Kidney epithelial cell (primary cell): ENCODE measurements around the gene CFAP45. TPM values are rescaled to one million over a fixed set of nuclear protein-coding genes. Genes with fewer than 3 reads are reported as not detected.

Experiments used
- DNase-seq: peaks from one replicate; pipeline ENCODE4 v3.0.0-alpha.2; 2010; ENCODE audit warnings: low read depth
- H3K27me3 ChIP-seq: 2 replicates; pipeline ENCODE4 v1.6.0; 2011; ENCODE audit warnings: low read length; ENCODE audit not compliant: control insufficient read depth, insufficient read depth
- H3K36me3 ChIP-seq: 2 replicates; pipeline ENCODE4 v1.5.1; 2011; ENCODE audit warnings: low read length; ENCODE audit not compliant: control insufficient read depth, insufficient read depth
- H3K4me3 ChIP-seq: 2 replicates; pipeline ENCODE4 v1.5.1; 2011; ENCODE audit warnings: low read depth, mild to moderate bottlenecking, control low read depth, low read length
- CTCF ChIP-seq: IDR thresholded peaks from 2 replicates; pipeline ENCODE4 v1.5.1; 2011; ENCODE audit warnings: mild to moderate bottlenecking, moderate library complexity, low read length, control low read depth, inconsistent platforms; ENCODE audit not compliant: insufficient read depth, poor library complexity, severe bottlenecking
- total RNA-seq: library from RNA; depleted of rRNA; stranded (reverse); fragments of >200 nt; gene quantifications from 2 replicates; pipeline ENCODE4 v1.2.3, GENCODE V29; 2015

The CFAP45 gene
- total RNA-seq, 1 donor from 2014 or later = 2.0 TPM

DNA sequence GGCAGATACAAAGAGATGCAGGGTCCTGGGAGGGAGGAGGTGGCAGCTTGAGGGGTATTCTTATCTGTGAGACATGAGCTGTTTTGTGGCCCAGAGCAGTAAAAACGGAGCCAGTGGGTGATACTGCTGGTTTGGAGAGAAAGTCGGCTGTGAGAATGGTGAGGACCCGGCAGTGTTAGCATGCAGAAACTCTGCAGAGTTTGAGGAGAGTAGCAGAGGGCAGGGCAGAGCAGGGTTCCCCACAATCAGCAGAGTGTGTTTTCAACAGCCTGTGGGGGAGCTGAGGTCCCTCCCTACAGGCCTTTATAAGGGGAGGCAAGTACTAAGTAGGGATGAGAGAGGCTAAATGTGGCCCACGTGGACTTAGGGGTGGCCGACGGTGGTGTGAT, 72.9 kb downstream of the CFAP45 start:
- Histone ChIP-seq H3K4me3 (no peak overlapping the region), H3K36me3 (no peaks in the 10 kb centered on the region), H3K27me3 (peaks cover 16% of the 10 kb centered on the region)
- TF ChIP-seq CTCF = no peak
- no peak for DNase-seq

DNA sequence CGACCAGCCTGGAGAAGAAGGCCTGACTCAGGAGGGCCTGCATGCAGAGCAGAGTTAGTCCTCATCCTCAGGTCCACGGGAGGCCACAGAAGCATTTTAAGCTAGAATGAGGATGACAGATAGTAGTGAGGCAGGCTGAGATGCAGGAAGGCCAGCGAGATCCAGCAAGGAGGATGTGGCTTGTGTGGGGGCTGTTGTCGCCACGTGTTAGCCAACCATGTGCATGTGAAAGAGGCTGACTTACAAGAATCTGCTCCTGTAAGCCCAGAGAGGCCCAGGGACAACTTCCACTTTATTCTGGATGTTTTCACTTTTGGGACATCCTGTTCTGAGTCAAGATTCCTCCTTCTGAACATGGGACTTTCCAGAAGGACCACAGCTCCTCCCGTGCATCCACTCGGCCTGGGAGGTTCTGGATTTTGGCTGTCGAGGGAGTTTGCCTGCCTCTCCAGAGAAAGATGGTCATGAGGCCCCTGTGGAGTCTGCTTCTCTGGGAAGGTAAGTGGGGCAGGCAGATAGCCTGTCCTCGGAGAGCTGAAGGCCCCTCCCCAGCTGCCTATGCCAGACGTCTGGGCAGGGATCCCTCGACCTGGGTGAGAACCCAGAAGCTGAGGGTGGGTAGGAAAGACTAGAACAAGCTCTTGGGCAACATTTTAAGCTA, 73.4 kb downstream of the CFAP45 start, which contains the start of gene SLAMF8:
SLAMF8 (plus strand) TSS at position 433 of the 661 bp plus-strand sequence; CDS start at position 459, 26 bp downstream.
- Histone ChIP-seq H3K27me3 (peaks cover 16% of the 10 kb centered on the region), H3K36me3 (no peaks in the 10 kb centered on the region), H3K4me3 (no peak within 1 kb of the TSS)
- no peak for DNase-seq
- no peak for TF ChIP-seq CTCF

DNA sequence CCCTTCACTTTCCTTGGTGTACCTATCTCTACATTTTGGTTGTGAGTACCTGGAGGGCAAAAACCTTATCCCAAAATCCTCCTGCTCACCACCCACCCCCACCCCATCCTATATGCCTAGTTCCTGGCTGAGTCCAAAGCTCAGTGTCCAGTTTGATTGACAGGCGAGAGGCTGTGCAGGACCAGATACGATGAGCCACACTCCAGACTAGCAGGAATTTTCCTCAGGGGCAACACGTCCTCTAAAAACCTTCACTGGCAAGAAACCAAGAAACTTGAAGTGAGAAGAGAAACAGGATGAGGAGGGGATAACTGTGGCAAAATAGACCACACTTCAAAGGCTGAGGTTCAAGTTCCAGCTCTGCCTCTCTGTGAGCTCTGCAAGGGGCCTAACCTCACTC, 74.4 kb downstream of the CFAP45 start:
- DNase-seq = no peak
- Histone ChIP-seq H3K36me3 (no peaks in the 10 kb centered on the region), H3K4me3 (no peak overlapping the region), H3K27me3 (peaks cover 18% of the 10 kb centered on the region)
- TF ChIP-seq CTCF = no peak

GRCh38 chr1:159823406-159823805, 76.6 kb downstream of the CFAP45 start:
- Histone ChIP-seq H3K27me3 (peaks cover 18% of the 10 kb centered on the region), H3K36me3 (no peaks in the 10 kb centered on the region), H3K4me3 (no peak overlapping the region)
- TF ChIP-seq CTCF = no peak
- no peak for DNase-seq

Other genes with a start within 250 kb of the CFAP45 start
- not detected in 2 replicates for gene CRP, start 185.6 kb downstream of the CFAP45 start, total RNA-seq
- 67.3 and 73.0 TPM in 2 replicates for gene DUSP23, start 119.2 kb downstream of the CFAP45 start, total RNA-seq
- gene FCRL6, start 97.8 kb downstream of the CFAP45 start, total RNA-seq = not detected in 2 replicates
- gene SLAMF8, start 73.3 kb downstream of the CFAP45 start, total RNA-seq = 0.04 and 0.14 TPM in 2 replicates
- gene VSIG8, start 37.5 kb downstream of the CFAP45 start, total RNA-seq = 0.07 TPM in 1 of 2 replicates, not detected in the other
- 700 and 719 TPM in 2 replicates for gene TAGLN2, start 25.3 kb upstream of the CFAP45 start, total RNA-seq
- gene IGSF9, start 45.4 kb upstream of the CFAP45 start, total RNA-seq = 1.7 and 1.9 TPM in 2 replicates
- not detected in 2 replicates for gene SLAMF9, start 54.1 kb upstream of the CFAP45 start, total RNA-seq
- 5.3 and 5.5 TPM in 2 replicates for gene PIGM, start 131.8 kb upstream of the CFAP45 start, total RNA-seq
- gene KCNJ10, start 170.0 kb upstream of the CFAP45 start, total RNA-seq = 0.04 TPM in 1 of 2 replicates, not detected in the other
- not detected in 2 replicates for gene KCNJ9, start 181.4 kb upstream of the CFAP45 start, total RNA-seq
- 32.9 and 44.3 TPM in 2 replicates for gene IGSF8, start 198.5 kb upstream of the CFAP45 start, total RNA-seq
- 0.04 and 0.07 TPM in 2 replicates for gene ATP1A2, start 215.6 kb upstream of the CFAP45 start, total RNA-seq